Measurements from ENCODE around the gene ZFP57. TPM values are rescaled to one million over a fixed set of nuclear protein-coding genes. Genes with fewer than 3 reads are reported as not detected.

ZFP57 gene
- not detected for total RNA-seq

GRCh38 chr6:29680904-29681303 lies at the start of gene ZFP57:
Gene ZFP57 (minus strand): TSS chr6:29681152. CDS start chr6:29677003, 4,149 bp downstream.

DNA sequence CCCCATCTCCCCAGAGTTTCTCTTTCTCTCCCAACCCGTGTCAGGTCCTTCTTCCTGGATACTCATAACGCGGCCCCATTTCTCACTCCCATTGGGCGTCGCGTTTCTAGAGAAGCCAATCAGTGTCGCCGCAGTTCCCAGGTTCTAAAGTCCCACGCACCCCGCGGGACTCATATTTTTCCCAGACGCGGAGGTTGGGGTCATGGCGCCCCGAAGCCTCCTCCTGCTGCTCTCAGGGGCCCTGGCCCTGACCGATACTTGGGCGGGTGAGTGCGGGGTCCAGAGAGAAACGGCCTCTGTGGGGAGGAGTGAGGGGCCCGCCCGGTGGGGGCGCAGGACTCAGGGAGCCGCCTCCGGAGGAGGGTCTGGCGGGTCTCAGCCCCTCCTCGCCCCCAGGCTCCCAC lies 42.3 kb upstream of the ZFP57 start, which contains the start of gene HLA-F:
Gene HLA-F (plus strand): TSS at position 173 of the 404 bp plus-strand sequence. CDS start 30 bp downstream, at position 203.

DNA sequence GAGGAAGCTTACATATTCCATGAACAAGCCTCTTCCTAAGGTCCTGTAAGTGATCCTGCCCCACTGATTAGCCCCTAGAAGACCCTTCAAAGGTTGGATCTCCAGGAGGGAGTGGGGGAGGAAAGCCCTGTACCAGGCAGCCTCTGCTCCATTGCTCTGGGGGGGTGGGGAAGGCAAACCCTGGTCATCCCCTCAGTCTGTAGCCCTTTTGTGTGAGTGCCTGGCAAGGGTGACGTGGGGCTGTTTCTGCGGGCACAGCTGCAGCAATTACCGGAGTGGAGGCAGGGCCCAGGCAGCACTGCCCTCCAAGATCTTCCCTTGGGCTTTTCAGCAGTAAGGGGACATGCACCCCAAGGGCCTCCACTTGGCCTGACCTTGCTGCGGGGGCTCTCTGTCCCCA lies 24.2 kb downstream of the ZFP57 start, which contains the start of gene MOG:
Gene MOG (plus strand): TSS at position 295 of the 400 bp plus-strand sequence. CDS start 118 bp downstream, outside the sequence.

DNA sequence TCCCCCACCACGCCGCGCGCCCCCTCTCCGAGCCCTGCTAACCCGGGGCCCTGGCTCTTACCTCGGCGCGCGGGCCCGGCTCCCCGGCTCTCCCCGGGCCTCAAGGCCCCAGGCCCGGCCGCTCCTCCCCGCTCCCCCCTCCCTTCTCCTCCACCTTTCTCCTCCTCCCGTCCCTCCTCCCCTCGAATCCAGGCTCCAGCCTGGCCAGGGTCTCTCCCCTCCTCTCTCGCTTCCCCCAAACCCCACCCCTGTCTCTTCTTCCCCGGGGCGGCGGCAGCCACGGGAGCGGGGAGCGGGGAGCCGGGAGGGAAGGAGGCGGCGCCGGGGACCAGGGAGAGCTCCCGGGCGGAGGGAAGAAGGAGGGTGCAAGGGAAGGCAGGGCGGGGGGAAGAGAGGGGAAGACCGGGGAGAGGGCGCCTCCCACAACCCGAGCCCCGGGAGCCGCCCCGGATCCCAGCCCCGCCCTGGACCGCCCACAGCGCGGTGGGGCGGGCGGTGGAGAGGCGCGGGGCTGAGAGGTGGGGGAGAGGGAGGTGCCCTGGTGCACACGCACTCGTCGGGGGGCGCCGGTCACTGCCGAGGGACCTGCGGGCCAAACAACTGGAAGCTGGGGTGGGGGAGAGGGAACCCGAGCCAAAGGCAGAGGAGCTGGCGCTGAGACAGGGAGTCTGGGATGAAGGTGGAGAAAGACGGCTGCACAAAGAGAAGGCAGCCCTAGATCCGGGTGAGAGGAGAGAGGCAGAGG lies 48.0 kb downstream of the ZFP57 start, which contains the start of gene GABBR1:
Gene GABBR1 (minus strand): TSS at position 395 of the 745 bp plus-strand sequence. CDS start 798 bp downstream, outside the sequence.

Other genes starting within 250 kb of the ZFP57 start
- gene OR10C1, start 241.8 kb downstream of the ZFP57 start, total RNA-seq, result not detected
- not detected for gene OR11A1, start 224.1 kb downstream of the ZFP57 start, total RNA-seq
- gene OR2H1, start 224.0 kb downstream of the ZFP57 start, total RNA-seq, result not detected
- not detected for gene MAS1L, start 193.2 kb downstream of the ZFP57 start, total RNA-seq
- under 1 TPM; 0.65 to 0.68 TPM for gene UBD, start 121.4 kb downstream of the ZFP57 start, total RNA-seq
- not detected for gene OR2H2, start 96.0 kb downstream of the ZFP57 start, total RNA-seq
- gene GABBR1, start 48.0 kb downstream of the ZFP57 start, total RNA-seq, result 10 to 100 TPM; 29.8 to 39.4 TPM
- gene MOG, start 24.1 kb downstream of the ZFP57 start, total RNA-seq, result not detected
- gene HLA-F, start 42.3 kb upstream of the ZFP57 start, total RNA-seq, result 100 to 1,000 TPM; 312 to 332 TPM
- gene HLA-G, start 146.7 kb upstream of the ZFP57 start, total RNA-seq, result under 1 TPM; 0.14 to 0.15 TPM